Upper lobe of right lung (tissue), 1 donor: Measurements from ENCODE around the gene ASTN1. TPM values are rescaled to one million over a fixed set of nuclear protein-coding genes. Genes with fewer than 3 reads are reported as not detected.

ENCODE experiments used
- ATAC-seq: fragments of 200-7000 bp; cut with Tn5 transposase; one replicate; pipeline ENCODE4 v1.9.1; 2020; ENCODE audit warnings: mild to moderate bottlenecking, moderate library complexity
- DNase-seq: peaks from one replicate; pipeline ENCODE4 v3.0.0-alpha.2; 2020
- H3K27ac ChIP-seq: fragments of 200-600 bp; one replicate; pipeline ENCODE4 v1.8.0; 2022
- H3K27me3 ChIP-seq: fragments of 200-600 bp; one replicate; pipeline ENCODE4 v1.8.0; 2022; ENCODE audit warnings: mild to moderate bottlenecking
- H3K36me3 ChIP-seq: fragments of 200-600 bp; one replicate; pipeline ENCODE4 v1.8.0; 2022
- H3K4me1 ChIP-seq: fragments of 200-600 bp; one replicate; pipeline ENCODE4 v1.8.0; 2022
- H3K4me3 ChIP-seq: fragments of 200-600 bp; one replicate; pipeline ENCODE4 v1.8.0; 2022; ENCODE audit warnings: mild to moderate bottlenecking
- H3K9me3 ChIP-seq: fragments of 200-600 bp; one replicate; pipeline ENCODE4 v1.8.0; 2022
- intact Hi-C: fragments of 100-400 bp; cut with DNase I; formaldehyde crosslinking; loops from one replicate; pipeline ENCODE4 v1.11.0; 2022
- total RNA-seq: library from RNA; stranded (reverse); fragmentation: NEBNext Ultra II Directional; extraction: Animal tissue kit (Norgen Biotek cat#: 25700); gene quantifications from one replicate; pipeline ENCODE4 v1.2.1, GENCODE V29; 2021
- TF ChIP-seq, protein P1 (sequence below): fragments of 200-600 bp; IDR thresholded peaks from one replicate; pipeline ENCODE4 v1.8.0; 2022; ENCODE audit warnings: antibody characterized with exemption
- donor health status: DM: no; HTN: yes; CAD: no; lungs with severe emphysema.

ASTN1 gene
- total RNA-seq, 1 donor from 2014 or later: 0.20 TPM

DNA sequence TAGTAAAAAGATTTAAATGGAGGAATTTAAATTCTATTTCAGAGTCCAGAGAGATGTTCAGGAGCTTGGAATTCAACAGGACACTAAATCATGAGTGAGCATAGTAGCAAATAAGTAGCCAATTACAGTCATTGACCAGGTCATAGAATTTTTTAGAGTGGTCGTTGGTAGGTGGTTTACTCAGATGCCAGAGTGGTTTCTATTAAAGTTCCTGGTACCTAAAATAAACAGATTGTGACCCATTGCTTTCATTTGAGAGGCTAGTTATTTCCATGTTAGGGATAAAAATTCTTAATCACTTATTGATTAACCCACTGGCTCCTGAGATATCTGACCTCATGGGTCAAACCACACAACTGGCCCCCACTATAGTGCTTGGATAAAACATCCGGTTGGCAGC is 201.3 kb downstream of the ASTN1 start:
- Histone ChIP-seq H3K36me3 (no peaks in the 10 kb centered on the region), H3K4me3 (no peak overlapping the region), H3K27ac (no peak overlapping the region), H3K4me1 (no peaks in the 10 kb centered on the region), H3K27me3 (no peaks in the 10 kb centered on the region), H3K9me3 (no peaks in the 10 kb centered on the region)
- ATAC-seq (no peak), DNase-seq (no peak)
- intact Hi-C loops: no loop called here
- TF ChIP-seq, protein P1, sequence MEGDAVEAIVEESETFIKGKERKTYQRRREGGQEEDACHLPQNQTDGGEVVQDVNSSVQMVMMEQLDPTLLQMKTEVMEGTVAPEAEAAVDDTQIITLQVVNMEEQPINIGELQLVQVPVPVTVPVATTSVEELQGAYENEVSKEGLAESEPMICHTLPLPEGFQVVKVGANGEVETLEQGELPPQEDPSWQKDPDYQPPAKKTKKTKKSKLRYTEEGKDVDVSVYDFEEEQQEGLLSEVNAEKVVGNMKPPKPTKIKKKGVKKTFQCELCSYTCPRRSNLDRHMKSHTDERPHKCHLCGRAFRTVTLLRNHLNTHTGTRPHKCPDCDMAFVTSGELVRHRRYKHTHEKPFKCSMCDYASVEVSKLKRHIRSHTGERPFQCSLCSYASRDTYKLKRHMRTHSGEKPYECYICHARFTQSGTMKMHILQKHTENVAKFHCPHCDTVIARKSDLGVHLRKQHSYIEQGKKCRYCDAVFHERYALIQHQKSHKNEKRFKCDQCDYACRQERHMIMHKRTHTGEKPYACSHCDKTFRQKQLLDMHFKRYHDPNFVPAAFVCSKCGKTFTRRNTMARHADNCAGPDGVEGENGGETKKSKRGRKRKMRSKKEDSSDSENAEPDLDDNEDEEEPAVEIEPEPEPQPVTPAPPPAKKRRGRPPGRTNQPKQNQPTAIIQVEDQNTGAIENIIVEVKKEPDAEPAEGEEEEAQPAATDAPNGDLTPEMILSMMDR: no peak

DNA sequence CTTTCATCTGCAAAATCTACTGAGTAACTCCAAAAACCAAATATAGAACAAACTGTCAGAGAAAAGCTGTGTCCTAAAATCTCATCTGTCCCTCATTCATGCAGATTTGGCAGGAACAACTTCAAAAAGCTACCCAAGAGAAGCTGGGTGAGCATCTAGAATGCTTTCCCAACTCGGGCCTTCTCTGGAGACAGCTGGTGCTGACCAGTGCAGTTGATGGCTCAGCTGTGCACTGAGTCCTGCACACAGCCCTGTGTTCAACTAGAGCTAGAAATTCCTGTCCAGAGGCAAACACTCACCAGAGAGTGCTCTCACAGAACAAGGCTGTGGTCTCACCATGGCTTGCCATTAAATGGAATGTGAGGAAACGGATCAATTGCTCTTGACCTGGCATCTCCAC is 202.8 kb downstream of the ASTN1 start:
- ATAC-seq: no peak
- no peaks in the 10 kb centered on the region for H3K27me3 ChIP-seq
- DNase-seq: no peak
- H3K27ac ChIP-seq: no peak overlapping the region
- H3K4me1 ChIP-seq: no peaks in the 10 kb centered on the region
- TF ChIP-seq, protein P1: no peak
- no peaks in the 10 kb centered on the region for H3K36me3 ChIP-seq
- intact Hi-C loops: no loop called here
- H3K4me3 ChIP-seq: no peak overlapping the region
- no peaks in the 10 kb centered on the region for H3K9me3 ChIP-seq

GRCh38 chr1:176959191-176959820 is 205.2 kb downstream of the ASTN1 start:
- H3K27ac ChIP-seq: no peak overlapping the region
- no peaks in the 10 kb centered on the region for H3K27me3 ChIP-seq
- no peak for ATAC-seq
- TF ChIP-seq, protein P1: no peak
- H3K4me1 ChIP-seq: no peaks in the 10 kb centered on the region
- no peaks in the 10 kb centered on the region for H3K36me3 ChIP-seq
- H3K4me3 ChIP-seq: no peak overlapping the region
- DNase-seq: no peak
- H3K9me3 ChIP-seq: no peaks in the 10 kb centered on the region
- intact Hi-C loops: no loop called here

DNA sequence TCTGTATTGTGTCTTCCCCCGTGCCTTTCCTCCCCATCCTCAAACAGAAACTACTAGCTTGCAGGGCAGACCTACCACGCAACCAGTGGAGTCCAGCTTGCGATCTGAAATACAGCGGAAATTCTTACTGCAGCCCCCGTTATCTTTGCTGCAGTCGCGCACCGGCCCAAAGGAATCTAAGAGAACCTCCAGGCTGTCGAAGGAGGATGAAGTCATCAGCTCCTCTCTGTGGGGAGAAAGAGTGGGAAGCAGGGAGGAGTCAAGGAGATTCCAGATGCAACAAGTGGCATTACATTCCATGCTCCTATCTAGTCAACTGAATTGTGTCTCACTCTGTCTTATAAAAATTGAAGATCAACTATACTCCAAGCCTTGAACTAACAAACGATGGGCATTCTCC is 206.9 kb downstream of the ASTN1 start:
- H3K36me3 ChIP-seq: no peaks in the 10 kb centered on the region
- TF ChIP-seq, protein P1: no peak
- H3K9me3 ChIP-seq: no peaks in the 10 kb centered on the region
- ATAC-seq (no peak), DNase-seq (no peak)
- no peaks in the 10 kb centered on the region for H3K4me1 ChIP-seq
- intact Hi-C loops: no loop called here
- H3K27me3 ChIP-seq: no peaks in the 10 kb centered on the region
- no peak overlapping the region for H3K4me3 ChIP-seq
- no peak overlapping the region for H3K27ac ChIP-seq

- Histone ChIP-seq H3K36me3 (no peaks in the 10 kb centered on the region), H3K4me1 (no peaks in the 10 kb centered on the region), H3K4me3 (no peak overlapping the region), H3K9me3 (no peaks in the 10 kb centered on the region), H3K27me3 (no peaks in the 10 kb centered on the region), H3K27ac (no peak overlapping the region)
- TF ChIP-seq, protein P1: no peak
- ATAC-seq (no peak), DNase-seq (no peak)
- intact Hi-C loops: no loop called here
Observed at GRCh38 chr1:176954242-176954641, 210.3 kb downstream of the ASTN1 start.
